Airway epithelial cell (primary cell): ENCODE data around the gene SPAG17. TPM values are rescaled to one million over a fixed set of nuclear protein-coding genes. Genes with fewer than 3 reads are reported as not detected.

ENCODE experiments used
- total RNA-seq: library from RNA; depleted of rRNA; stranded (reverse); fragments of >200 nt; gene quantifications from 2 replicates; pipeline ENCODE4 v1.2.3, GENCODE V29; 2015

SPAG17 gene
- 0.84 and 1.1 TPM in 2 replicates for total RNA-seq

DNA sequence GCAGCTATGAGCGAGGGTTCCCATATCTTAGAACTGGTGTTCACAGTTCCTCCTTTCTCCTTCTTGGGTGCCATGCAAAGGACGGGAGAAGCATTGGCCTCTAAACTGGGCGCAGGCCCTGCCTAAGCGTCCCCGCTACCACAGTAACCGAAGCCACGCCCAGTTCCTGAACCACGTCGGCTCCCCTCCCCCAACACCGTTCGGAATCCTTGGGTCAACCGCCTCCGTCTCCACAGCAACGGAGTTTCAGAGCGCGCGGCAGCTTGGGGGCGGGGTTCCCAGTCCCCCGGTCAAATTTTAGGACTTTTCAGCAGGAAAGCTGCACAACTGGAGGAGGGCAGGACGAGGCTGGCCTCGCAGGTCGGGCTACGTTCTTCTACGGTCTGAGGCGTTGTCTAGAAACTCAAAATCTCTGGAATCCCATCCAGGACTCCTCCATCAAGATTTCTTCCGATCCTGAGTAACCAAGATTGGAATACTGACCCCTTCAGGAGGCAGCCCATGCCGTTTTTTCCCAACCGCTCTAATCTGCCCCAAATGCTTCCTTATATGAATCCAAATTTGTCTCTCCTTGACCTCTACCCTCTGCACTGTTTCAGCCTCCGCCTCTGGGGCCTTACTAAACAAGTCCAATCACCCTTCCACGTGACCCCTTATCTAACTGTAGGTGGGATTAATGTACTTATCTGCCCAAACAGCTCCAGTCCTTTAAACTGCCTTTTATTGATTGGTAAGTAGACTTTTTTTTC is at the start of gene SPAG17:
SPAG17 (minus strand) TSS at position 145 of the 749 bp plus-strand sequence; CDS start at position 74, 71 bp downstream.

DNA sequence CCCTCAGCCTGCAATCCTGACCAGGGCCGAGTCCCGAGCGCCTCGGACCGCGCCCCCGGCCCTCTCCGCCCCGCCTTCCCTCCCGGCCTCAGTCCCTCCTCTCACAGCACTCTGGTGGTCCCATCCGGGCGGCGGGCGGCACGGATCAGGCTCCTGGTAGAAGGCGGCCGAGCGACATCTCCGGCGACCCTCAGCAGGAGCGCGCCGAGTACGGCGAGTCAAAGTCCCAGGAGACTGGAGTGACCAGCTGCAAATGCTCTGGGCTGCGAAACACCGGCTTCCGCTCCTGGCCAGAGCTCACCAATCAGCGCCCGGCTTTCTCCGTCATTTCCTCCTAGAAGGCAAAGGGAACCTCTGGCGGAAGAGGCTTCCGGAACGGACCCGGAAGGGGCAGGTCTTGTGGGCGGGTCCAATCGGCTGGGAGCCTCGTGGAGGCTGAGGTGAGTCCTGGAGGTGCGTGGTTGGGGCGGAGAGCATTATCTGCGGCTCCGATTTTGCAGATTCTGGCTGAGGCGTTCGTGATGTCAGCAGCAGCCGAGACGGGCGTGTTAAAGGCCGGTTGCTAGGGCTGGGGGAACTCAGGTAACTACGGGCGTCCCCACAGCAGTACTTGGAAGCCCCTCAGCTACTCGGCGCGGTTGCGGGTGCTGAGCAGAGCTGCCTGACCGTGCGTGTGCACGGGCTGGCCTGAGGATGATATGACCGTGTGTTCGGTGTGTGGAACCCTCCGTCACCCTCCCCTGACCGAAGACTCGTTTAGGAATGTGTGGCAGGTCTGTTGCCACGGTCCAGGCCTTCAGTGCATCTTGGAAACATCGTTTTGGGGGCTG is 255.5 kb downstream of the SPAG17 start, which contains the start of the genes GDAP2 and WDR3:
GDAP2 (minus strand) TSS at position 279 of the 830 bp plus-strand sequence. CDS start 9,264 bp downstream, outside the sequence.
WDR3 (plus strand) TSS at position 397 of the 830 bp plus-strand sequence. CDS start 3,581 bp downstream, outside the sequence.

